Ovary (tissue), 9 donors: ENCODE results near the gene TP53I11. TPM values are rescaled to one million over a fixed set of nuclear protein-coding genes. Genes with fewer than 3 reads are reported as not detected.

Experiments
- DNase-seq, 5 donors: peaks; one replicate each; pipeline ENCODE4 v3.0.0-alpha.2; 2019 to 2020
- H3K27ac ChIP-seq, 2 donors: fragments of 200-600 bp; one replicate each; pipeline versions ENCODE4 v1.5.1 to v1.8.0; 2019 to 2022
- H3K27me3 ChIP-seq: fragments of 200-600 bp; one replicate; pipeline ENCODE4 v1.8.0; 2022
- H3K36me3 ChIP-seq: fragments of 200-600 bp; sonication (generic); one replicate; pipeline ENCODE4 v1.5.1; 2019
- H3K4me1 ChIP-seq: one replicate; pipeline ENCODE4 v1.8.1; 2013; ENCODE audit warnings: mild to moderate bottlenecking, moderate library complexity; ENCODE audit not compliant: insufficient read depth
- H3K4me3 ChIP-seq: fragments of 200-600 bp; sonication (generic); one replicate; pipeline ENCODE4 v1.5.1; 2017
- H3K9me3 ChIP-seq, 2 donors: fragments of 200-600 bp in 1 of 2; sonication (generic) in 1 of 2; one replicate each; pipeline versions ENCODE4 v1.5.1 to v1.8.1; 2013 to 2019; ENCODE audit warnings: mild to moderate bottlenecking in 1 of 2, moderate library complexity in 1 of 2
- EP300 ChIP-seq: sonication (generic); formaldehyde crosslinking; IDR thresholded peaks from one replicate; pipeline ENCODE4 v1.6.1; 2017; ENCODE audit warnings: antibody characterized with exemption
- POLR2A ChIP-seq: fragments of 450-650 bp; IDR thresholded peaks from one replicate; pipeline ENCODE4 v1.6.1; 2017; ENCODE audit warnings: antibody characterized with exemption, mild to moderate bottlenecking, moderate library complexity
- WGBS, 3 donors: extraction: QIAGEN DNeasy Blood & Tissue Kit in 1 of 3; methylation state at CpG; one replicate each; pipeline versions ENCODE4 v1.1.5 to v1.1.7; 2013 to 2017; 5-methylcytosine and 5-hydroxymethylcytosine counted together
- intact Hi-C, 4 donors: fragments of 100-400 bp; cut with DNase I; formaldehyde crosslinking; loops; one replicate each; pipeline versions ENCODE4 v1.11.0 to v1.15.1; 2022 to 2023
- polyA plus RNA-seq, 2 donors: library from polyadenylated mRNA; stranded (reverse); fragments of 200-250 nt in 1 of 2; fragments of 350-450 nt in 1 of 2; fragmentation: Illumina TruSeq in 1 of 2; extraction: RNeasy Lipid Tissue Mini Kit (QIAGEN cat#74804) in 1 of 2; gene quantifications; one replicate each; pipeline ENCODE4 v1.2.3, GENCODE V29; 2013 to 2014
- total RNA-seq, 7 donors: library from RNA; depleted of rRNA in 2 of 7; stranded (reverse); fragments of >200 nt in 2 of 7; fragmentation: NEBNext Ultra II Directional in 3 of 7; extraction: Animal tissue kit (Norgen Biotek cat#: 25700) in 3 of 7; gene quantifications; one replicate each; pipeline versions ENCODE4 v1.1.0 to v1.2.4, GENCODE V29; 2016 to 2023
- TF ChIP-seq, protein P1 (sequence below), 3 donors: fragments of 450-650 bp in 2 of 3; fragments of 200-600 bp in 1 of 3; IDR thresholded peaks; one replicate each; pipeline versions ENCODE4 v1.5.1 to v1.8.0; 2016 to 2022; ENCODE audit warnings: antibody characterized with exemption in 3 of 3, mild to moderate bottlenecking in 1 of 3
- donor health status: DM: no; HTN: no; CAD: no; lungs with moderate emphysema.
- donor health status: DM: no; HTN: no; CAD: no.
- donor health status: Bipolar disorder and iron deficiency.
- donor health status: DM: yes; HTN: yes; CAD: no.
- donor health status: DM: no; HTN: no; CAD: no.
- donor health status: DM: yes; HTN: yes; CAD: no.

Gene TP53I11
- total and polyA plus RNA-seq, 9 donors: 9.2 to 51.9 (median 21.8) TPM

DNA sequence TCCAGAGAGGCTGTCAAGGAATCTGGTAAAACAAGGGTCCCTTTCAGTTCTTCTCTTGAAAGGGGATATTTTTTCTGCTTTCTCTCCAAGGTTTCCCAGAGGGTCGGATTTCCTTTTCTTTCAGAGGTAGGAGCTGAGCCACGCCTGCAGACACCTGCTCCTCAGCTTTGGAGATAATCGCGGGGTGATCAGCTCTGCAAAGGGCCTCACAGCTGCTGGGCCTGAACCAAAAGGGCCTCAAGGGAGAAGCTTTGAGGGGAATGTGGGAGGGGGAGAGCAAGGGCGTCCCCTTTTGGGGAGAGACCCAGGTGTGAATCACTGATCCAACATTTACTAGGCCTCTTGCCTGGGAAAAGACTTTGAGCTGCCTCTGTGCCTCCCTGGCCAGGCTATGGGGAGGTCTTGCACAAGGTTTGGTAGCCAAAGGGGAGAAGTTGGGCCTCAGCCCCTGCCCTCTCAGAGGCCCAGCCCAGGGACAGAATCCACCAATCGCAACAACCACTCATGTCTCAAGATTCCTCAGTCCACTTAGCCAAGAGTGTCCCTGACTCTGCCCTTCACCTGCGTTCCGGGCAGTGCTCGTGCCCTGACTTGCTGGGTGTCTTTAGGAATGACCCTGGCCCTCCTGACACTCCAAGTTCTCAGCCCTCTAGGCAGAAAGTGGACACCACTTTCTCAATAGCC, 14.0 kb upstream of the TP53I11 start:
- no peak for DNase-seq
- no peak overlapping the region for H3K4me3 ChIP-seq
- H3K4me1 ChIP-seq: no peaks in the 10 kb centered on the region
- no peaks in the 10 kb centered on the region for H3K36me3 ChIP-seq
- H3K27me3 ChIP-seq: no peaks in the 10 kb centered on the region
- intact Hi-C loops: no loop called here
- TF ChIP-seq EP300 (no peak), POLR2A (no peak)
- TF ChIP-seq, protein P1, sequence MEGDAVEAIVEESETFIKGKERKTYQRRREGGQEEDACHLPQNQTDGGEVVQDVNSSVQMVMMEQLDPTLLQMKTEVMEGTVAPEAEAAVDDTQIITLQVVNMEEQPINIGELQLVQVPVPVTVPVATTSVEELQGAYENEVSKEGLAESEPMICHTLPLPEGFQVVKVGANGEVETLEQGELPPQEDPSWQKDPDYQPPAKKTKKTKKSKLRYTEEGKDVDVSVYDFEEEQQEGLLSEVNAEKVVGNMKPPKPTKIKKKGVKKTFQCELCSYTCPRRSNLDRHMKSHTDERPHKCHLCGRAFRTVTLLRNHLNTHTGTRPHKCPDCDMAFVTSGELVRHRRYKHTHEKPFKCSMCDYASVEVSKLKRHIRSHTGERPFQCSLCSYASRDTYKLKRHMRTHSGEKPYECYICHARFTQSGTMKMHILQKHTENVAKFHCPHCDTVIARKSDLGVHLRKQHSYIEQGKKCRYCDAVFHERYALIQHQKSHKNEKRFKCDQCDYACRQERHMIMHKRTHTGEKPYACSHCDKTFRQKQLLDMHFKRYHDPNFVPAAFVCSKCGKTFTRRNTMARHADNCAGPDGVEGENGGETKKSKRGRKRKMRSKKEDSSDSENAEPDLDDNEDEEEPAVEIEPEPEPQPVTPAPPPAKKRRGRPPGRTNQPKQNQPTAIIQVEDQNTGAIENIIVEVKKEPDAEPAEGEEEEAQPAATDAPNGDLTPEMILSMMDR (IDR thresholded peaks at IDR 0.05): no peak
- no peaks in the 10 kb centered on the region for H3K9me3 ChIP-seq
- H3K27ac ChIP-seq: no peak overlapping the region
- 65 to 72% (median 68%) methylated on average over 9 of the region's 9 CpGs for WGBS, 3 donors

DNA sequence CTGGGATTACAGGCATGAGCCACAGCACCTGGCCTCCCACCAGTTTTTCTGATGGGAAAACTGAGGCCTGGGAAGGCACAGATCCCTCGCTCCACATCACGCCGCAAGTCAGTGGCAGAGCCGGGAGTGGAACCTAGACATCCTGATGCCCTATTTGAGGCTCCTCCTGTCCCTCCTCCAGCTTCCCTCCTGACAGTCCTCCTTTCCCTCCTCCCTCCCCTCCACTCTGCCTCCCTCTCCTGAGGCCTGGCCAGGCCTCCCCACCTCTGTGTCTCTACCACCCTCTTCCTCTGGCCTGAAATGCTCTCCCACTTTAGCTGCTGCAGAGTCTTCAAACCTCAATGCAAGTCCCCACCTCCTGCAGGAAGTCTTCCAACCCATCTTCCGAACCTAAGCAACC, 13.3 kb upstream of the TP53I11 start:
- no peaks in the 10 kb centered on the region for H3K4me1 ChIP-seq
- DNase-seq: no peak
- TF ChIP-seq, protein P1 (IDR thresholded peaks at IDR 0.05): no peak
- 84 to 97% (median 96%) methylated on average over 5 of the region's 5 CpGs for WGBS, 3 donors
- no peak overlapping the region for H3K27ac ChIP-seq
- H3K27me3 ChIP-seq: no peaks in the 10 kb centered on the region
- H3K9me3 ChIP-seq: no peaks in the 10 kb centered on the region
- intact Hi-C loops: no loop called here
- no peaks in the 10 kb centered on the region for H3K36me3 ChIP-seq
- no peak overlapping the region for H3K4me3 ChIP-seq

DNA sequence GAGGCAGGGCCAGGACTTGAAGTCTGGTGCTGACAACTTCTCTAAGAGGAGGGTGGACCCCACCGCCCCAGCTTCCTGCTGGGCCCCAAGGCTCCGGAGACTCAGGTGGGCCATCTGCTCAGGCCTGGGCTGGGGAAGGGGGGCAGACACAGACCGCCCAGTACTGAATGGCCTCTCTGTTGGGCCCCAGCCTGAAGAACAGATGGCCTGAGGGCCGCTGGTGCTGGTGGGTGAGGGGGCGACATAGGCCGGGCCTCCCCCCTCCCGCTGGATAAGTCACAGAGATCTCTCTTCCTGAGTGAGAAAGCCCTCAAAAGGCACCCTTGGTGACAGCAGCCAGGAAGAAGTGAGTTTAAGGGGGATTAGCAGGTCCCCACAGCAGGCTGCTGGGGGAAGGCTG, 12.5 kb upstream of the TP53I11 start:
- 82 to 91% (median 86%) methylated on average over 7 of the region's 7 CpGs for WGBS, 3 donors
- intact Hi-C loops: no loop called here

DNA sequence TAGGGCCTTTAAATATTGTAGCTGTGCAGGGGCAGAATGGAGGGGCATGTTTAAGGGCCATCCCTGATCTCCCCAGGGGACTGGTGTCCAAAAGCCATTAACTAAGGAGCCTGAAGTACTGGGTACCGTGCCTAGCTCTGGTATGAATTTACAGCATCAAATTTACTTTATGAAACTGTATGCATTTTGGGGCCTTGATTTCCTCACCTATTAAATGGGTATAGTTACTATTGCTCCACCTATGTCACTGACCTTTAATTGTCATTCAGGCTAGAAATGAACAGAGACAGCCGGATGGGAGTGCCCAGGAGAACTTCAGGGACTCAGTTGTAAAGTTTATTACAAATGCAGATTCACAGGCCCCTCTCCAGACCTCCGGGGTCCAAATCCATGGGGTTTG, 11.8 kb upstream of the TP53I11 start:
- TF ChIP-seq POLR2A (no peak), EP300 (no peak)
- TF ChIP-seq, protein P1 (IDR thresholded peaks at IDR 0.05): no peak
- DNase-seq: no peak
- H3K27me3 ChIP-seq: no peaks in the 10 kb centered on the region
- H3K27ac ChIP-seq: no peak overlapping the region
- H3K36me3 ChIP-seq: no peaks in the 10 kb centered on the region
- 84 to 93% (median 88%) methylated on average over 3 of the region's 3 CpGs for WGBS, 3 donors
- no peak overlapping the region for H3K4me3 ChIP-seq
- no peaks in the 10 kb centered on the region for H3K4me1 ChIP-seq
- intact Hi-C loops: no loop called here
- H3K9me3 ChIP-seq: no peaks in the 10 kb centered on the region

More for the DNA sequence above, 12.5 kb upstream of the TP53I11 start:
- H3K4me1 ChIP-seq: no peaks in the 10 kb centered on the region
- H3K36me3 ChIP-seq: no peaks in the 10 kb centered on the region
- H3K27ac ChIP-seq: no peak overlapping the region
- H3K4me3 ChIP-seq: no peak overlapping the region
- no peaks in the 10 kb centered on the region for H3K27me3 ChIP-seq
- TF ChIP-seq, protein P1 (IDR thresholded peaks at IDR 0.05): no peak
- TF ChIP-seq POLR2A (no peak), EP300 (no peak)
- no peaks in the 10 kb centered on the region for H3K9me3 ChIP-seq
- DNase-seq: no peak
